Measurements from ENCODE around the gene CREG2. TPM values are rescaled to one million over a fixed set of nuclear protein-coding genes. Genes with fewer than 3 reads are reported as not detected.

Gene CREG2
- total and polyA plus RNA-seq, 4 experiments from 2014 or later, result 0.32 TPM; not detected in 3

GRCh38 chr2:101307503-101307902, 79.8 kb downstream of the CREG2 start:
- Histone ChIP-seq H3K36me3 (ENCODE audit: insufficient read depth, low read length) (no peaks in the 10 kb centered on the region), H3K4me1 (ENCODE audit: insufficient read depth, low read length) (peaks cover 77% of the 10 kb centered on the region), H3K4me3 (ENCODE audit: low read length in 2 of 2) (peak overlapping the region; percentile 68 to 92), H3K27ac (ENCODE audit: low read depth, low read length) (peak overlapping the region; percentile 86), H3K27me3 (ENCODE audit: insufficient read depth, low read length) (no peaks in the 10 kb centered on the region), H3K9me3 (ENCODE audit: control insufficient read depth in 1 of 2, low read length in 2 of 2) (no peaks in the 10 kb centered on the region)
- Mint-ChIP-seq H3K9me3 (no peaks in the 10 kb centered on the region), H3K27me3 (no peaks in the 10 kb centered on the region), H3K36me3 (peaks cover 11 to 42% of the 10 kb centered on the region in 2 donors), H3K4me3 (peak overlapping the region; percentile 93 to 100 (median 100)), H3K27ac (peak overlapping the region; percentile 96 to 100 (median 99)), H3K4me1 (peaks cover 54 to 94% (median 69%) of the 10 kb centered on the region in 4 donors)
- intact Hi-C loops (cut with micrococcal nuclease), result loop anchor here (1.0 to 5.0 kb wide), 5 partner anchors 15 to 391 kb away; partner anchors contain the start of gene CNOT11
- ChIA-PET CTCF (ENCODE audit: partially characterized antibody) (interaction anchor here (1.2 to 1.3 kb wide), 3 partner anchors 43 to 54 kb away, joined by 3 to 5 read pairs (median 5); partner anchors contain the start of gene CNOT11), POLR2A (ENCODE audit: partially characterized antibody) (interaction anchor here (1.0 to 8.2 kb wide), 11 partner anchors 9 to 79 kb away, joined by 3 to 247 read pairs (median 6); partner anchors contain the start of genes CNOT11 and CREG2)
- DNase-seq, result no peak

GRCh38 chr2:101306410-101306809, 80.9 kb downstream of the CREG2 start:
- POLR2A ChIA-PET (ENCODE audit: partially characterized antibody), result interaction anchor here (0.7 to 8.2 kb wide), 17 partner anchors 8 to 665 kb away, joined by 3 to 247 read pairs (median 4); partner anchors contain the start of genes CNOT11 and CREG2
- Mint-ChIP-seq H3K4me1 (peaks cover 55 to 94% (median 69%) of the 10 kb centered on the region in 4 donors), H3K27me3 (no peaks in the 10 kb centered on the region), H3K36me3 (peaks cover 20 to 52% of the 10 kb centered on the region in 2 donors), H3K9me3 (no peaks in the 10 kb centered on the region), H3K27ac (peak overlapping the region; percentile 96 to 100 (median 99)), H3K4me3 (peak overlapping the region; percentile 93 to 100 (median 100))
- peak in 1 of 5 donors; percentile 42 for DNase-seq
- Histone ChIP-seq H3K27me3 (ENCODE audit: insufficient read depth, low read length) (no peaks in the 10 kb centered on the region), H3K36me3 (ENCODE audit: insufficient read depth, low read length) (no peaks in the 10 kb centered on the region), H3K27ac (ENCODE audit: low read depth, low read length) (peak overlapping the region; percentile 86), H3K4me3 (ENCODE audit: low read length in 2 of 2) (peak overlapping the region; percentile 68 to 92), H3K9me3 (ENCODE audit: control insufficient read depth in 1 of 2, low read length in 2 of 2) (no peaks in the 10 kb centered on the region), H3K4me1 (ENCODE audit: insufficient read depth, low read length) (peaks cover 77% of the 10 kb centered on the region)
- intact Hi-C loops (cut with micrococcal nuclease), result loop anchor here (2.0 to 5.0 kb wide), 3 partner anchors 14 to 392 kb away; no protein-coding TSS in a partner anchor
- CTCF ChIA-PET (ENCODE audit: partially characterized antibody), result interaction anchor here (0.6 to 1.5 kb wide), 7 partner anchors 22 to 464 kb away, joined by 3 to 5 read pairs (median 4); partner anchors contain the start of gene CNOT11

- H3K4me1 Mint-ChIP-seq, result peaks cover 51 to 94% (median 68%) of the 10 kb centered on the region in 4 donors
- Histone ChIP-seq H3K9me3 (ENCODE audit: control insufficient read depth in 1 of 2, low read length in 2 of 2) (no peaks in the 10 kb centered on the region), H3K4me1 (ENCODE audit: insufficient read depth, low read length) (peaks cover 77% of the 10 kb centered on the region), H3K27me3 (ENCODE audit: insufficient read depth, low read length) (no peaks in the 10 kb centered on the region), H3K4me3 (ENCODE audit: low read length in 2 of 2) (peak overlapping the region; percentile 68 to 92), H3K36me3 (ENCODE audit: insufficient read depth, low read length) (peaks cover 2% of the 10 kb centered on the region), H3K27ac (ENCODE audit: low read depth, low read length) (peak overlapping the region; percentile 86)
- H3K27me3 Mint-ChIP-seq, result no peaks in the 10 kb centered on the region
- H3K36me3 Mint-ChIP-seq, result peaks cover 20 to 56% of the 10 kb centered on the region in 2 donors
- POLR2A ChIA-PET (ENCODE audit: partially characterized antibody), result interaction anchor here (1.0 to 8.2 kb wide), 6 partner anchors 10 to 664 kb away, joined by 3 to 247 read pairs (median 4); no protein-coding TSS in a partner anchor
- peak overlapping the region; percentile 93 to 100 (median 100) for H3K4me3 Mint-ChIP-seq
- no peak for DNase-seq
- CTCF ChIA-PET (ENCODE audit: partially characterized antibody), result interaction anchor here (1.2 to 1.5 kb wide), 2 partner anchors 34 to 36 kb away, joined by 3 to 4 read pairs; no protein-coding TSS in a partner anchor
- intact Hi-C loops (cut with micrococcal nuclease), result loop anchor here (2.0 to 5.0 kb wide), 3 partner anchors 13 to 393 kb away; no protein-coding TSS in a partner anchor
- peak overlapping the region; percentile 96 to 100 (median 99) for H3K27ac Mint-ChIP-seq
- no peaks in the 10 kb centered on the region for H3K9me3 Mint-ChIP-seq
These were observed 81.7 kb downstream of the CREG2 start for GRCh38 chr2:101305492-101306078.

- Histone ChIP-seq H3K9me3 (ENCODE audit: control insufficient read depth in 1 of 2, low read length in 2 of 2) (no peaks in the 10 kb centered on the region), H3K36me3 (ENCODE audit: insufficient read depth, low read length) (peaks cover 5% of the 10 kb centered on the region), H3K4me3 (ENCODE audit: low read length in 2 of 2) (peak overlapping the region; percentile 68 to 92), H3K27me3 (ENCODE audit: insufficient read depth, low read length) (no peaks in the 10 kb centered on the region), H3K27ac (ENCODE audit: low read depth, low read length) (peak overlapping the region; percentile 86), H3K4me1 (ENCODE audit: insufficient read depth, low read length) (peaks cover 77% of the 10 kb centered on the region)
- no peak for DNase-seq
- Mint-ChIP-seq H3K4me1 (peaks cover 48 to 94% (median 65%) of the 10 kb centered on the region in 4 donors), H3K27me3 (no peaks in the 10 kb centered on the region), H3K4me3 (peak overlapping the region; percentile 93 to 100 (median 100)), H3K9me3 (no peaks in the 10 kb centered on the region), H3K27ac (peak overlapping the region; percentile 96 to 100 (median 99)), H3K36me3 (peaks cover 20 to 57% of the 10 kb centered on the region in 2 donors)
- POLR2A ChIA-PET (ENCODE audit: partially characterized antibody), result interaction anchor here (1.0 to 8.2 kb wide), 3 partner anchors 24 to 57 kb away, joined by 3 to 247 read pairs (median 3); no protein-coding TSS in a partner anchor
- CTCF ChIA-PET (ENCODE audit: partially characterized antibody), result no interaction called here
- intact Hi-C loops (cut with micrococcal nuclease), result loop anchor here (5.0 kb wide), 1 partner anchor 33 kb away; no protein-coding TSS in a partner anchor
These were observed 82.3 kb downstream of the CREG2 start for GRCh38 chr2:101305035-101305434.

- peak overlapping the region; percentile 71 to 100 (median 96) for H3K4me3 Mint-ChIP-seq
- peaks cover 23 to 66% of the 10 kb centered on the region in 2 donors for H3K36me3 Mint-ChIP-seq
- H3K27ac Mint-ChIP-seq, result peak overlapping the region; percentile 63 to 99 (median 84)
- peaks cover 53 to 94% (median 67%) of the 10 kb centered on the region in 4 donors for H3K4me1 Mint-ChIP-seq
- H3K27me3 Mint-ChIP-seq, result no peaks in the 10 kb centered on the region
- DNase-seq, result no peak
- H3K9me3 Mint-ChIP-seq, result no peaks in the 10 kb centered on the region
- CTCF ChIA-PET (ENCODE audit: partially characterized antibody), result interaction anchor here (5.3 kb wide), 1 partner anchor 38 kb away, joined by 25 read pairs; no protein-coding TSS in a partner anchor
- Histone ChIP-seq H3K27me3 (ENCODE audit: insufficient read depth, low read length) (no peaks in the 10 kb centered on the region), H3K27ac (ENCODE audit: low read depth, low read length) (peak overlapping the region; percentile 19), H3K4me1 (ENCODE audit: insufficient read depth, low read length) (peaks cover 77% of the 10 kb centered on the region), H3K36me3 (ENCODE audit: insufficient read depth, low read length) (peaks cover 7% of the 10 kb centered on the region), H3K4me3 (ENCODE audit: low read length in 2 of 2) (peak overlapping the region in 1 of 2 donors; percentile 14), H3K9me3 (ENCODE audit: control insufficient read depth in 1 of 2, low read length in 2 of 2) (no peaks in the 10 kb centered on the region)
- intact Hi-C loops (cut with micrococcal nuclease), result no loop called here
- POLR2A ChIA-PET (ENCODE audit: partially characterized antibody), result interaction anchor here (2.1 to 2.2 kb wide), 2 partner anchors 26 to 51 kb away, joined by 12 to 18 read pairs; partner anchors contain the start of gene CNOT11
These were observed 83.6 kb downstream of the CREG2 start for GRCh38 chr2:101303688-101304087.

GRCh38 chr2:101302016-101302415, 85.3 kb downstream of the CREG2 start:
- ChIA-PET POLR2A (ENCODE audit: partially characterized antibody) (interaction anchor here (2.1 kb wide), 1 partner anchor 49 kb away, joined by 12 read pairs; the partner anchor contains the start of gene CNOT11), CTCF (ENCODE audit: partially characterized antibody) (interaction anchor here (5.3 kb wide), 1 partner anchor 40 kb away, joined by 25 read pairs; no protein-coding TSS in a partner anchor)
- H3K4me1 ChIP-seq (ENCODE audit: insufficient read depth, low read length), result peaks cover 92% of the 10 kb centered on the region
- Mint-ChIP-seq H3K36me3 (peaks cover 23 to 65% of the 10 kb centered on the region in 2 donors), H3K4me3 (peak overlapping the region in 7 of 8 donors; percentile 9 to 67 (median 46)), H3K9me3 (no peaks in the 10 kb centered on the region), H3K27me3 (no peaks in the 10 kb centered on the region), H3K4me1 (peaks cover 66 to 98% (median 80%) of the 10 kb centered on the region in 4 donors), H3K27ac (peak overlapping the region in 5 of 7 donors; percentile 37 to 96 (median 47))
- H3K27me3 ChIP-seq (ENCODE audit: insufficient read depth, low read length), result no peaks in the 10 kb centered on the region
- H3K9me3 ChIP-seq (ENCODE audit: control insufficient read depth in 1 of 2, low read length in 2 of 2), result no peaks in the 10 kb centered on the region
- DNase-seq, result no peak
- peaks cover 7% of the 10 kb centered on the region for H3K36me3 ChIP-seq (ENCODE audit: insufficient read depth, low read length)
- intact Hi-C loops (cut with micrococcal nuclease), result no loop called here
- H3K27ac ChIP-seq (ENCODE audit: low read depth, low read length), result peak overlapping the region; percentile 6
- no peak overlapping the region for H3K4me3 ChIP-seq (ENCODE audit: low read length in 2 of 2)

Data from CD4-positive, alpha-beta memory T cell (primary cell).